ENCODE measurements around the gene CASP5. TPM values are rescaled to one million over a fixed set of nuclear protein-coding genes. Genes with fewer than 3 reads are reported as not detected.
A peak's percentile ranks its signal among the peaks of the same experiment; 100 is the strongest.
"Not testable (repeated sequence)": the region's sequence is repeated elsewhere in the genome, so short reads cannot be mapped to it uniquely, and the experiment has no call there.

CASP5 gene
- not detected in 2 replicates for total RNA-seq

GRCh38 chr11:105023003-105023402 lies at the start of gene CASP5:
Gene CASP5, minus strand, starts transcription at chr11:105023168. Its CDS starts 32 bp downstream, at chr11:105023136.
- no peak for DNase-seq (ENCODE audit: low read depth in 2 of 2)

- not testable (repeated sequence) for DNase-seq (ENCODE audit: low read depth in 2 of 2)
These were observed 49.1 kb upstream of the CASP5 start for GRCh38 chr11:105072080-105072479.

- no peak for DNase-seq (ENCODE audit: low read depth in 2 of 2)
These were observed 48.2 kb upstream of the CASP5 start for GRCh38 chr11:105071089-105071732.

- DNase-seq (ENCODE audit: low read depth in 2 of 2), result no peak
These were observed 47.3 kb upstream of the CASP5 start for GRCh38 chr11:105070306-105070705.

GRCh38 chr11:105069749-105070148 lies 46.8 kb upstream of the CASP5 start:
- DNase-seq (ENCODE audit: low read depth in 2 of 2), result not testable (repeated sequence)

GRCh38 chr11:105063245-105063941 lies 40.4 kb upstream of the CASP5 start:
- DNase-seq (ENCODE audit: low read depth in 2 of 2), result not testable (repeated sequence)

GRCh38 chr11:105057432-105057831 lies 34.5 kb upstream of the CASP5 start:
- no peak for DNase-seq (ENCODE audit: low read depth in 2 of 2)

GRCh38 chr11:105056446-105056845 lies 33.5 kb upstream of the CASP5 start:
- no peak for DNase-seq (ENCODE audit: low read depth in 2 of 2)

GRCh38 chr11:105054723-105055493 lies 31.9 kb upstream of the CASP5 start:
- no peak for DNase-seq (ENCODE audit: low read depth in 2 of 2)

- DNase-seq (ENCODE audit: low read depth in 2 of 2), result no peak
These were observed 29.5 kb upstream of the CASP5 start for GRCh38 chr11:105052487-105052886.

- no peak for DNase-seq (ENCODE audit: low read depth in 2 of 2)
These were observed 28.6 kb upstream of the CASP5 start for GRCh38 chr11:105051559-105051958.

GRCh38 chr11:105049481-105049880 lies 26.5 kb upstream of the CASP5 start:
- no peak for DNase-seq (ENCODE audit: low read depth in 2 of 2)

GRCh38 chr11:105046898-105047579 lies 24.1 kb upstream of the CASP5 start:
- peak; percentile 85 to 96 for DNase-seq (ENCODE audit: low read depth in 2 of 2)

- DNase-seq (ENCODE audit: low read depth in 2 of 2), result no peak
These were observed 22.8 kb upstream of the CASP5 start for GRCh38 chr11:105045676-105046296.

- DNase-seq (ENCODE audit: low read depth in 2 of 2), result peak; percentile 66 to 67
These were observed 21.9 kb upstream of the CASP5 start, which contains the start of gene CARD16 for GRCh38 chr11:105044557-105045524. Gene CARD16, minus strand, starts transcription at chr11:105045335. Its CDS starts 38 bp downstream, at chr11:105045297.

- DNase-seq (ENCODE audit: low read depth in 2 of 2), result no peak
These were observed 19.2 kb upstream of the CASP5 start for GRCh38 chr11:105042178-105042577.

GRCh38 chr11:105040703-105041102 lies 17.7 kb upstream of the CASP5 start:
- DNase-seq (ENCODE audit: low read depth in 2 of 2), result no peak

- peak; percentile 42 to 45 for DNase-seq (ENCODE audit: low read depth in 2 of 2)
These were observed 12.0 kb upstream of the CASP5 start, which contains the start of gene CASP1 for GRCh38 chr11:105034813-105035620. Gene CASP1, minus strand, starts transcription at chr11:105035144. Its CDS starts 31 bp downstream, at chr11:105035113.

GRCh38 chr11:105034388-105034787 lies 11.4 kb upstream of the CASP5 start:
- not testable (repeated sequence) for DNase-seq (ENCODE audit: low read depth in 2 of 2)
